ENCODE data around the gene LIPE.
"Not testable (repeated sequence)": the region's sequence is repeated elsewhere in the genome, so short reads cannot be mapped to it uniquely, and the experiment has no call there.

Gene LIPE

DNA sequence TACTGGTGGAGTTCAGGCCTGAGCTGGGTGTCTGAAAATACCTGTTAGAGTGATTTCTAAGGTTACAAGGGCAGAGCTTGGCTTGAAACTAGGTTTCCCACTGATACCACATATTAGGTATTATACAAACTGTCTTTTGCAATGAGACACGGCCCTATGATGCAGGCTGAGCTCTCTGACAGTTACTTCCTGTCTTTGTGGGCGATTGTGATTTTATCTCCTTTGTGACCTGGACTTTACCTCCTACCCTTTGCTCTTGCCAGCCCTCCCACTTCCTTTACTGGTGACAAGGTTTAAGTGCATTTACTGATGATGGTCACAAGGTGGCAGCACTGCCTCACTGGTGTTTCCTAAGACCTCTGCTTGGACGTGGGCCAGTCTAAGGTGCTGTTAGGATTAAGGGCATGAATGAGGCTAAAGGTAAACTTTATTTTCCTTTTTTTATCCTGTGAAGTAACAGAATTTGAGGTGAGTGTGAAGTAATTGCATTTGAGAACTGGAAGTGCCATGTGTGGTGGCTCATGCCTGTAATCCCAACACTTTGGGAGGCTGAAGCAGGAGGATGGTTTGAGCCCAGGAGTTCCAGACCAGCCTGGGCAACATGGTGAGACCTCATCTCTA is 23.2 kb upstream of the LIPE start:
- H3K4me1 ChIP-seq (ENCODE audit: insufficient read depth, low read length), result peaks cover 14% of the 10 kb centered on the region
- DNase-seq (peak; percentile 67), ATAC-seq (ENCODE audit: insufficient read depth, low read depth) (peak; percentile 85)
- no peak overlapping the region for H3K4me3 ChIP-seq (ENCODE audit: low read depth in 1 of 2, low read length in 2 of 2)
- H3K9ac ChIP-seq (ENCODE audit: low read depth, low read length), result no peak overlapping the region
- H3K79me2 ChIP-seq (ENCODE audit: insufficient read depth, low read length), result no peaks in the 10 kb centered on the region
- H3K27me3 ChIP-seq (ENCODE audit: insufficient read depth, low read length, poor library complexity), result no peaks in the 10 kb centered on the region
- H3K36me3 ChIP-seq (ENCODE audit: insufficient read depth, low read length), result no peaks in the 10 kb centered on the region
- H3K27ac ChIP-seq (ENCODE audit: low read length), result no peak overlapping the region
- TF ChIP-seq, protein P1, sequence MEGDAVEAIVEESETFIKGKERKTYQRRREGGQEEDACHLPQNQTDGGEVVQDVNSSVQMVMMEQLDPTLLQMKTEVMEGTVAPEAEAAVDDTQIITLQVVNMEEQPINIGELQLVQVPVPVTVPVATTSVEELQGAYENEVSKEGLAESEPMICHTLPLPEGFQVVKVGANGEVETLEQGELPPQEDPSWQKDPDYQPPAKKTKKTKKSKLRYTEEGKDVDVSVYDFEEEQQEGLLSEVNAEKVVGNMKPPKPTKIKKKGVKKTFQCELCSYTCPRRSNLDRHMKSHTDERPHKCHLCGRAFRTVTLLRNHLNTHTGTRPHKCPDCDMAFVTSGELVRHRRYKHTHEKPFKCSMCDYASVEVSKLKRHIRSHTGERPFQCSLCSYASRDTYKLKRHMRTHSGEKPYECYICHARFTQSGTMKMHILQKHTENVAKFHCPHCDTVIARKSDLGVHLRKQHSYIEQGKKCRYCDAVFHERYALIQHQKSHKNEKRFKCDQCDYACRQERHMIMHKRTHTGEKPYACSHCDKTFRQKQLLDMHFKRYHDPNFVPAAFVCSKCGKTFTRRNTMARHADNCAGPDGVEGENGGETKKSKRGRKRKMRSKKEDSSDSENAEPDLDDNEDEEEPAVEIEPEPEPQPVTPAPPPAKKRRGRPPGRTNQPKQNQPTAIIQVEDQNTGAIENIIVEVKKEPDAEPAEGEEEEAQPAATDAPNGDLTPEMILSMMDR (IDR thresholded peaks at IDR 0.05; ENCODE audit: borderline replicate concordance, extremely low read depth, low read length, poor library complexity, severe bottlenecking), result peak; percentile 93
- no peak for TF ChIP-seq EZH2 (IDR thresholded peaks at IDR 0.05; ENCODE audit: borderline replicate concordance, low read depth, low read length, severe bottlenecking)
- H3K9me3 ChIP-seq (ENCODE audit: insufficient read depth, low read length, severe bottlenecking), result no peaks in the 10 kb centered on the region
- H3K4me2 ChIP-seq (ENCODE audit: insufficient read depth, low read length), result no peak overlapping the region
- H4K20me1 ChIP-seq (ENCODE audit: insufficient read depth, low read length), result no peaks in the 10 kb centered on the region
- H2AFZ ChIP-seq (ENCODE audit: low read depth, low read length), result no peak overlapping the region

DNA sequence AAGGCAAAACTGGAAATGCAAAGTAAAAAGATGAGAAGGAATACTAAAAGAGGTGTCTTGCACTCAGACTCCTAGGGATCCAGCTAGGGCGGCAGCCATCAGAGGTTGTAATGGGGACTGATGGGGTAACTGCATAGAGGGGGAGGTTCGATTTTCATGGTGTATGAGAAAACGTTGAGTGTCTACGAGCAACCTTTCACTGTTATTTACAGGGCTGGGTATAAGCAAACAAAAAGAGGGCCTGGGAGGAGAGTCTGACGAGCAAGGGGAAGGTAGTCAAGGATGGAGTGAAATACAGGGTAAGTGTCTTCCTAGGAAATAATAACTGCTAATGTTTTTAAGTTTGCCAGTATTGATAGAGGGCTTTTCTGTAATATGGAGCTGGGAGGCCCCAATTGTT is 21.1 kb upstream of the LIPE start:
- peaks cover 14% of the 10 kb centered on the region for H3K4me1 ChIP-seq (ENCODE audit: insufficient read depth, low read length)
- H3K4me3 ChIP-seq (ENCODE audit: low read depth in 1 of 2, low read length in 2 of 2); H3K79me2 ChIP-seq (ENCODE audit: insufficient read depth, low read length); H3K27ac ChIP-seq (ENCODE audit: low read length); H3K36me3 ChIP-seq (ENCODE audit: insufficient read depth, low read length); H3K27me3 ChIP-seq (ENCODE audit: insufficient read depth, low read length, poor library complexity); H3K9me3 ChIP-seq (ENCODE audit: insufficient read depth, low read length, severe bottlenecking); ATAC-seq (ENCODE audit: insufficient read depth, low read depth); H3K4me2 ChIP-seq (ENCODE audit: insufficient read depth, low read length); DNase-seq; H3K9ac ChIP-seq (ENCODE audit: low read depth, low read length); H4K20me1 ChIP-seq (ENCODE audit: insufficient read depth, low read length); H2AFZ ChIP-seq (ENCODE audit: low read depth, low read length): not testable (repeated sequence)

DNA sequence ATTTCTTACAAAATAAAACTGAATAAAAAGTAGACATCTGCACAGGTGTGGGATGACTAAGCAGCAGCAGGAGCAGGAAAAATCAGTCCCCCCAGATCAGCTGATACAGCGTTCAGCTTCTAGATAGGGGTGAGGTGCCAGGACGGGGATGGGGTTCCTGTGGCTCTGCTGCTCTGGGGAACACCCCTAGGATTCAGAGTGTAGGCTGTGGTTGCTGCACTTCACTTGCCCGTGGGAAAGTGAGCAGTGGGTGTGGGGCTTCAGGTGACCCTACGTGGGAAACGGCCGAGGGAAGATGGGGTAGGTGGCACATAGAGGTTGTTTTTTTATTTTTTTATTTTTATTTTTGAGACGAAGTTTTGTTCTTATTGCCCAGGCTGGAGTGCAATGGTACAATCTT is 18.8 kb upstream of the LIPE start:
- no peaks in the 10 kb centered on the region for H3K79me2 ChIP-seq (ENCODE audit: insufficient read depth, low read length)
- H3K27me3 ChIP-seq (ENCODE audit: insufficient read depth, low read length, poor library complexity), result peaks cover 3% of the 10 kb centered on the region
- H4K20me1 ChIP-seq (ENCODE audit: insufficient read depth, low read length), result 0 out of 2 replicates have a peak, but pooled peaks cover 3% of the 10 kb centered on the region
- H3K36me3 ChIP-seq (ENCODE audit: insufficient read depth, low read length), result no peaks in the 10 kb centered on the region
- peaks cover 11% of the 10 kb centered on the region for H3K4me1 ChIP-seq (ENCODE audit: insufficient read depth, low read length)
- no peak for DNase-seq
- no peaks in the 10 kb centered on the region for H3K9me3 ChIP-seq (ENCODE audit: insufficient read depth, low read length, severe bottlenecking)
- TF ChIP-seq EZH2 (IDR thresholded peaks at IDR 0.05; ENCODE audit: borderline replicate concordance, low read depth, low read length, severe bottlenecking), result no peak
- TF ChIP-seq, protein P1 (IDR thresholded peaks at IDR 0.05; ENCODE audit: borderline replicate concordance, extremely low read depth, low read length, poor library complexity, severe bottlenecking), result no peak
- no peak for ATAC-seq (ENCODE audit: insufficient read depth, low read depth)
- H3K4me2 ChIP-seq (ENCODE audit: insufficient read depth, low read length), result no peak overlapping the region
- no peak overlapping the region for H3K9ac ChIP-seq (ENCODE audit: low read depth, low read length)
- H3K4me3 ChIP-seq (ENCODE audit: low read depth in 1 of 2, low read length in 2 of 2), result no peak overlapping the region
- no peak overlapping the region for H3K27ac ChIP-seq (ENCODE audit: low read length)
- H2AFZ ChIP-seq (ENCODE audit: low read depth, low read length), result no peak overlapping the region

DNA sequence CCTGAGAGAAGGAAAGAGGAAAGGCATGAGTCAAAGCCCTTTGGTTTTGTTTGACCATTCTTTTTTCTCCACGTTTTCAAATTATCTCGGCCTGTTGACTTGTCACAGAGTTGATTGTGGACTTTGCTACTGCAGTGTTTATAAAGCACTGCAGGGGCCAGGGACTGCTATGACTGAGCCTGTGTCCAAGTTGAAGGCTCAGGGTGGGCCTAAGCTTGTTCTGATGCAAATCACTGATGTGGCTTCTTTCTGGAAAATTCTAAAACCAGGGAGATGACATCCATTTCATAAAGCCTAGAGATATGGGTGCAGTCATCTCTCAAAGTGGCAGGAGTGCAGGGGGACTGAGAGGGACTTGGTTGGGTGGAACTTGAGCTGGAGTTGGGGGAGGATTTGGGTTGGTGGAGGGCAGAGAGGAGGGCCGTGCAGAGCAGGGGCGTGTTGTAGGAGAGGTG is 16.8 kb upstream of the LIPE start:
- Histone ChIP-seq H3K4me2 (ENCODE audit: insufficient read depth, low read length) (no peak overlapping the region), H3K27ac (ENCODE audit: low read length) (no peak overlapping the region), H2AFZ (ENCODE audit: low read depth, low read length) (no peak overlapping the region), H3K9me3 (ENCODE audit: insufficient read depth, low read length, severe bottlenecking) (no peaks in the 10 kb centered on the region), H3K79me2 (ENCODE audit: insufficient read depth, low read length) (no peaks in the 10 kb centered on the region), H3K4me1 (ENCODE audit: insufficient read depth, low read length) (no peaks in the 10 kb centered on the region), H4K20me1 (ENCODE audit: insufficient read depth, low read length) (0 out of 2 replicates have a peak, but pooled peaks cover 5% of the 10 kb centered on the region), H3K4me3 (ENCODE audit: low read depth in 1 of 2, low read length in 2 of 2) (no peak overlapping the region), H3K36me3 (ENCODE audit: insufficient read depth, low read length) (no peaks in the 10 kb centered on the region), H3K9ac (ENCODE audit: low read depth, low read length) (no peak overlapping the region), H3K27me3 (ENCODE audit: insufficient read depth, low read length, poor library complexity) (peaks cover 3% of the 10 kb centered on the region)
- no peak for ATAC-seq (ENCODE audit: insufficient read depth, low read depth)
- no peak for DNase-seq
- TF ChIP-seq EZH2 (IDR thresholded peaks at IDR 0.05; ENCODE audit: borderline replicate concordance, low read depth, low read length, severe bottlenecking), result no peak
- TF ChIP-seq, protein P1 (IDR thresholded peaks at IDR 0.05; ENCODE audit: borderline replicate concordance, extremely low read depth, low read length, poor library complexity, severe bottlenecking), result no peak

Measured in DND-41 (cell line).